BE2C (cell line): ENCODE measurements around the gene LRMDA.

Experiments used
- DNase-seq: peaks from one replicate; pipeline ENCODE4 v3.0.0-alpha.2; 2020
- H3K27me3 ChIP-seq: fragments of 250-450 bp; sonication (Bioruptor Pico); 2 replicates; pipeline ENCODE4 v1.5.1; 2020; ENCODE audit warnings: mild to moderate bottlenecking
- H3K36me3 ChIP-seq: fragments of 250-450 bp; sonication (Bioruptor Pico); 2 replicates; pipeline ENCODE4 v1.5.1; 2020; ENCODE audit warnings: mild to moderate bottlenecking
- H3K4me1 ChIP-seq: fragments of 250-450 bp; sonication (Bioruptor Pico); 2 replicates; pipeline ENCODE4 v1.5.1; 2020
- H3K4me3 ChIP-seq: 2 replicates; pipeline ENCODE4 v1.5.1; 2011; ENCODE audit warnings: low read depth, low read length
- H3K9me3 ChIP-seq: fragments of 250-450 bp; sonication (Bioruptor Pico); 2 replicates; pipeline ENCODE4 v1.5.1; 2020
- CTCF ChIP-seq: IDR thresholded peaks from 2 replicates; pipeline ENCODE4 v1.5.1; 2012; ENCODE audit warnings: mild to moderate bottlenecking, low read depth, low read length

Gene LRMDA

GRCh38 chr10:75976681-75977080 lies 545.3 kb downstream of the LRMDA start:
- no peaks in the 10 kb centered on the region for H3K27me3 ChIP-seq
- no peak overlapping the region for H3K4me3 ChIP-seq
- TF ChIP-seq CTCF = no peak
- no peaks in the 10 kb centered on the region for H3K9me3 ChIP-seq
- no peaks in the 10 kb centered on the region for H3K4me1 ChIP-seq
- H3K36me3 ChIP-seq = no peaks in the 10 kb centered on the region
- no peak for DNase-seq

GRCh38 chr10:75977139-75977538 lies 545.7 kb downstream of the LRMDA start:
- no peak for DNase-seq
- no peak overlapping the region for H3K4me3 ChIP-seq
- TF ChIP-seq CTCF = no peak
- H3K9me3 ChIP-seq = no peaks in the 10 kb centered on the region
- H3K4me1 ChIP-seq = no peaks in the 10 kb centered on the region
- H3K36me3 ChIP-seq = no peaks in the 10 kb centered on the region
- H3K27me3 ChIP-seq = no peaks in the 10 kb centered on the region

GRCh38 chr10:75978213-75978612 lies 546.8 kb downstream of the LRMDA start:
- H3K36me3 ChIP-seq = no peaks in the 10 kb centered on the region
- DNase-seq = no peak
- no peaks in the 10 kb centered on the region for H3K27me3 ChIP-seq
- TF ChIP-seq CTCF = no peak
- no peaks in the 10 kb centered on the region for H3K9me3 ChIP-seq
- H3K4me3 ChIP-seq = no peak overlapping the region
- H3K4me1 ChIP-seq = no peaks in the 10 kb centered on the region

GRCh38 chr10:75980419-75981002 lies 549.1 kb downstream of the LRMDA start:
- TF ChIP-seq CTCF = no peak

GRCh38 chr10:75982611-75983369 lies 551.4 kb downstream of the LRMDA start:
- DNase-seq = no peak
- no peaks in the 10 kb centered on the region for H3K27me3 ChIP-seq
- H3K4me1 ChIP-seq = no peaks in the 10 kb centered on the region
- H3K9me3 ChIP-seq = no peaks in the 10 kb centered on the region
- no peak overlapping the region for H3K4me3 ChIP-seq
- no peak for TF ChIP-seq CTCF
- H3K36me3 ChIP-seq = no peaks in the 10 kb centered on the region

More at GRCh38 chr10:75980419-75981002, 549.1 kb downstream of the LRMDA start:
- H3K4me1 ChIP-seq = no peaks in the 10 kb centered on the region
- H3K9me3 ChIP-seq = no peaks in the 10 kb centered on the region
- no peaks in the 10 kb centered on the region for H3K36me3 ChIP-seq
- DNase-seq = no peak
- no peaks in the 10 kb centered on the region for H3K27me3 ChIP-seq
- no peak overlapping the region for H3K4me3 ChIP-seq

- DNase-seq = no peak
- no peak for TF ChIP-seq CTCF
- H3K4me1 ChIP-seq = no peaks in the 10 kb centered on the region
- no peaks in the 10 kb centered on the region for H3K36me3 ChIP-seq
- H3K9me3 ChIP-seq = no peaks in the 10 kb centered on the region
- no peak overlapping the region for H3K4me3 ChIP-seq
- H3K27me3 ChIP-seq = no peaks in the 10 kb centered on the region
These were observed 552.6 kb downstream of the LRMDA start for GRCh38 chr10:75984067-75984466.
